Posterior vena cava (tissue), 2 donors: ENCODE data around the gene TEX35. TPM values are rescaled to one million over a fixed set of nuclear protein-coding genes. Genes with fewer than 3 reads are reported as not detected.

Experiments
- DNase-seq: peaks from one replicate; pipeline ENCODE4 v3.0.0-alpha.2; 2020; ENCODE audit warnings: low spot score
- intact Hi-C, 2 donors: fragments of 100-400 bp; cut with DNase I; formaldehyde crosslinking; loops; one replicate each; pipeline versions ENCODE4 v1.14.1 to v1.14.2; 2022 to 2023
- long read RNA-seq, 2 donors: library from polyadenylated mRNA; unstranded; transcript quantifications; one replicate each; pipeline ENCODE4 v2.0.0, GENCODE V29; 2020 to 2021
- total RNA-seq, 2 donors: library from RNA; stranded (reverse); fragmentation: NEBNext Ultra II Directional; extraction: Animal tissue kit (Norgen Biotek cat#: 25700); gene quantifications; one replicate each; pipeline ENCODE4 v1.2.1, GENCODE V29; 2021
- donor health status: DM: yes; HTN: yes; CAD: no.
- donor health status: DM: yes; HTN: yes; CAD: no.

Gene TEX35
- total RNA-seq: not detected
- long read RNA-seq, donor 1: 0 reads
- long read RNA-seq, donor 2: 0 reads

- DNase-seq: peak; percentile 60
- intact Hi-C loops: no loop called here
Measured at GRCh38 chr1:178512566-178513277, at the start of gene TEX35. TSS of gene TEX35 (plus strand) at chr1:178513109. CDS start at chr1:178513189, 80 bp downstream.

- intact Hi-C loops: no loop called here
- no peak for DNase-seq
Measured at GRCh38 chr1:178464141-178464540, 48.8 kb upstream of the TEX35 start.

- no peak for DNase-seq
- intact Hi-C loops: no loop called here
Measured at GRCh38 chr1:178464566-178464965, 48.3 kb upstream of the TEX35 start.

GRCh38 chr1:178465011-178465410 is 47.9 kb upstream of the TEX35 start:
- no peak for DNase-seq
- intact Hi-C loops: no loop called here

DNA sequence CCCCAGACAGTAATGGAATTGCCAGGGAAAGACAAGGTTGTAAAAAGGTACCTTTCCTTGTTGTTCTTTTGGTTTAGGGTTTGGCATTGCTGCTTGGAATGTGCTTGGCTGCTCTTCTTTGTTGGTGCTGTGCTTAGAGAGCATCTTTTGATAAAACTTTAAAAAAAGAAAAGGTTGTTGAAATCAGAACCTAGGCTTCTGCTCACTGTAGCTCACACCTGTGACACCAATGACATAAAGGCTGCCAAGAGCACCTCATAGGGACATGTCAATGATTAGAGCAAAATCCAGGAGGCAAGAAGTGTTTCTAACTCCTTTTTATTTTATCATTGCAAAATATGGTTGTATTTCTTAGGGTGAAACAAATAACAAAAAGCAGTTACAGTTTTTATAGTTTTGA is 45.1 kb upstream of the TEX35 start:
- intact Hi-C loops: no loop called here

DNA sequence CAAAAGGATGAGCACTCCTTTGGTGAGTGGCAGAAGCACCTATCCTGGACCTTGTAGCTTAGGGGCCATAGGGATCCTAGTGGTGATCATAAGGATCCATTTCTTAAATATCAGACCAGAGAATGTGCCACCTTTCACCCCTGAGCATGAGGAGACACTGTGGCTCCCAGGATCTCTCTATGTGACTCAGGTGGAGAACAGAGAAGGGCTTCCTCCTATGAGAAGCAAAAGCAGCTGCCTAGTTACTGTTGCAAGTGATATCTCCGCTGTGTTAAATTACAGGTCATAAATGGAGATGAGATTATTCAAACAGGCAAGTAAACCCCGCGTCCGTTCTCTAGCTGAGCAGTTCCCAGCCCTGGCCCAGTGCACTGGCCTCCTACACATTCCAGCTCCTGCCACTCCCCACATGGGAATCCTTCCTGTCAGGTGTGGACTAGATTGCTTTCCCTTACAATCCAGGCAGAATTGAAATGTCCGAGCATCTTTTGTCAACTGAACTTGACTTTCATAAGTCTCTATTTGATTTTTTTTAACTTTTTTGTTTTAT is 42.4 kb upstream of the TEX35 start:
- no peak for DNase-seq
- intact Hi-C loops: no loop called here

More for the DNA sequence above, 45.1 kb upstream of the TEX35 start:
- DNase-seq: no peak

DNA sequence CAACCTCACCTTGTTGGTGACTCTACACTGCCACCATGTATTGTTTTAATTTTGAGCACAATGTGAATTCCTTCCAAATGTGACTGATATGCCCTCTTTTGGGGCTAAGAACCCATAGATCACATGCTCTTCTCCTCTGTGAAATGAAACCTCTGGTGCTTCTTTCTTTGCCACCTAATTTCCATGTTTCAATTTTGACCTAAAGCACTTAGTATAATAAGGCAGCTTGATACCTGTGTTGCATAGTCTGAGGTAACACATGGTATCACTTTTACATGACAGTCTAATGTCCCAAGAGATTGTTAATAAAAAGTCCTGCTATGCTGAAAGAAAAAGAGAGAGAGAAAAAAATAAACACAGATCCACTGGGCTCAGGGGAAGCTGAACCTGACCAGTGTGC is 40.4 kb upstream of the TEX35 start:
- DNase-seq: no peak
- intact Hi-C loops: no loop called here

- DNase-seq: no peak
- intact Hi-C loops: loop anchor here in 1 of 2 donors (5.0 kb wide), 1 partner anchor 270 kb away; no protein-coding TSS in a partner anchor
Measured at GRCh38 chr1:178477373-178477772, 35.5 kb upstream of the TEX35 start.

- intact Hi-C loops: loop anchor here in 1 of 2 donors (5.0 kb wide), 1 partner anchor 269 kb away; no protein-coding TSS in a partner anchor
- no peak for DNase-seq
Measured at GRCh38 chr1:178477841-178478240, 35.1 kb upstream of the TEX35 start.

GRCh38 chr1:178483251-178483957 is 29.5 kb upstream of the TEX35 start:
- peak; percentile 70 for DNase-seq
- intact Hi-C loops: no loop called here

DNA sequence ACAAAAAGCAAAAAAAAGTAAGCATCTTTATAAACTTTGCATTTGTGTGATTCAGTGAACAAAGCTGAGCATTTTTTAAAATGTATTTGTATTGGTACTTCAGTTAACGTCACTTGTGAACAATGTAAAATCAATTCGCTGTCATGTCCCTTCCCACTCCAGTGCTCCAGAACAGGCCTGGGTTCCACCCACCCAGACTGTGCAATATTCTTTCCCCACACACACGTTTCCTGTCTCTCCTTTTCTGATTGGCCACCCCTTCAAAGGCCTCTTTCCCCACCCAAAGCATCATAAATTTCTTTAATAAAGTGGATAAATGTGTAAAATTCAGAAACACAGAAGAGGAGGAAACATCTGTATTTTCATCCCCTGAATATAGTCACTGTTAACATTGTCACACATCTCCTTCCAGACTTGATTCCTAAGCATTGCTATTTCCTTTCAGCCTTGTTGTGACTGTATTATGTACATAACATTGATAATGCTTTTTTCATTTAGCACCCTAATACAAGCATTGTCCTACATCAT is 28.1 kb upstream of the TEX35 start:
- intact Hi-C loops: no loop called here
- DNase-seq: no peak

DNA sequence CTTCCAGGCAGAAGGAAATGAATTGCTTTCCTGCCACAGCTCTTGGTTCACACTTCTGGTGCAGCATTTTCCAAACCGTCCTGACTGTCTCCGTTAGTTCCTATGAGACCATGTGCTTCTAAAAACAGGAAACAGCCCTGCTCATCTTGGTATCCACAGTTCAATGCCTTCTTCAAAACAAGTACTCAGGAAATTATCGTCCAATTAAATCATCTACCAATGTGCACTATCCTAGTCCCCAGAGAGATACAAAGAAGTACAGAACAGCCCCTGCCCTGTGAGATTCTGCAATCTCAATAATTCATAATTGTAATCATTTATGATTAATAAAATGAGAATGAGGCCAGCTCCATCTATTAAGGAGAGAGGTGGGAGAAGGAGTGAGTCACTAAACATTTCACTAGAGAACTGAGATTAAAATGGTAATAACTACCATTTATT is 27.3 kb upstream of the TEX35 start:
- intact Hi-C loops: no loop called here
- DNase-seq: no peak

- intact Hi-C loops: no loop called here
- peak; percentile 82 for DNase-seq
Measured at GRCh38 chr1:178486100-178487069, 26.5 kb upstream of the TEX35 start.

DNA sequence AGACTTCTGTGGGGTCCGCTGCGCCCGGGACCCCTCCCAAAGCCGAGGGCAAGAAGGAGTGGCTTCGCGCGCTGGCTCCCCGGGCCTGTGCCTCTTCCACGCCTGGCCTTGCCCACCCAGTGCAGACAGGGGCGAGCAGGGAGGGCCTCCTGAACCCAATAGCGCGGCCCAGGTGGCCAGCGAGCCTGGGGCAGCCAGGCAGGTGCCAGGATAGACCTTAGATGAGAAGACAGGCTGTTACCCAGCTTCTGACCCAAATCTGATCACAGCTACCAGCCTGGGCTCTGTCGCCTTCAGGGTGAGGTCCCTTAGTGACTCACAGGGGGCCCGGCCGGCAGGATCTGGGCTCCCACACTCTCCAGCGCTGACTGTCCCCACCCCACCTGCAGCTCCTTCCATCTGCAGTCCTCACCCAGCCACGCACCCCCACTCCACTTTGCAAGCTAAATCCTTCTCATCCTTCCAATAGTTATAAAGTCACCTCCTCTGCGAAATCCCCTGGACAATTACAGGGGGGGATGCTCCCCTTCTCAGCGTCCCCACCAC is 25.8 kb upstream of the TEX35 start:
- intact Hi-C loops: no loop called here
- DNase-seq: no peak

- DNase-seq: no peak
- intact Hi-C loops: no loop called here
Measured at GRCh38 chr1:178488393-178488792, 24.5 kb upstream of the TEX35 start.

DNA sequence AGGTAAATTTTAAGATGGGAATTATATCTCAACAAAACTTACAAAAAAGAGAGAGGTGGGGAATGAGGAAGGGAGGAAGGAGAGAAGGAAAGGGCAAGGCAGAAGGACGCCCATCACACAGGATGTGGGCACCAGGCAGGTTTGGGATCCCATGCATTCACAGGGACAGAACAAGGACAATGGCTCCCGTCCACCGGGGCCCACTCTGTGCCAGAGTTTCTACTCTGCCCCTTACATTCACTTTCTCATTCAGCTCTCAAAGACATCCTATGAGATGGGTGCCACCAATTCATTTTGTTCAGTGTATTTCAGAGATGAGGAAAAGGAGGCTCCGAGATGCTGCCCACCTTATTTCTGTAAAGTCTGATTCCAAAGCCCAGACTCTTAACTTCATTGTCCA is 23.5 kb upstream of the TEX35 start:
- no peak for DNase-seq
- intact Hi-C loops: no loop called here

- DNase-seq: no peak
- intact Hi-C loops: no loop called here
Measured at GRCh38 chr1:178490136-178490535, 22.8 kb upstream of the TEX35 start.

DNA sequence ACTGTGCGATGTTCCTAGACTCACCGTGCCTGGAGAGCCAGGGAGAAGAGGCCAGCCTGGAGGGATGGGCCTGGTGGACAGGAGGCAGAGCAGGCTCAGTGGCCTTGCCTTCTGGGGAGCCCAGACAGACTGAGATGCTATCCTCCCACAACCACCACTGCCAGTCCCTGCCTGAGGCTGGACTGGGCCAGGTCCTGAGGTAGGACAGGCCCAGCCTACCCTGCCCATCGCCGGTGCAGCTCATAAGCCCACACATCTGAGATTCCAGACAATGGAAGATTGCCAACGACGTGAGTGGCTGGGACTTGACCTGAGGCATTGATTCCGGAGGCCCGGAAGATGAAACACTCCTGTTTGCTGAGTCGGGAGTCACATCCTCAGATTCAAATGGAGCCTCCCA is 21.9 kb upstream of the TEX35 start:
- DNase-seq: no peak
- intact Hi-C loops: no loop called here

DNA sequence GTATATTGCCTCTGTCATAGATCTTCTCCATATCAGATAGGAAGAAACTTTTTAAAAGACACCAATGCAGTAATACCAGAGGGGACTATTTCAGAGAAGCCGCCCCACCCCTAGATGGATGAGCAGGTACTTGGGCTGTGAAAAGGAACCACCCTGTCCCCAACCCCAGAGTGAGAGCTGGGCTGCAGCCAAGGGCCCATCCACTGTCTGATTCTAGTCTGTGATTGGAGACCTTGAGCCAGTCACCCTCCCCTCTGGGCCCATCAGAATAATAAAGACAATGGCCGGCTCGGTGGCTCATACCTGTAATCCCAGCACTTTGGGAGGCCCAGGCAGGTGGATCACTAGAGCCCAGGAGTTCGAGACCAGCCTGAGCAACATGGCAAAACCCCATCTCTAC is 21.2 kb upstream of the TEX35 start:
- intact Hi-C loops: no loop called here
- DNase-seq: no peak
